Spleen (tissue), 7 donors: ENCODE measurements around the gene ELP4.

Source experiments
- POLR2AphosphoS5 ChIP-seq, 3 donors: sonication (generic); formaldehyde crosslinking; IDR thresholded peaks; one replicate each; pipeline ENCODE4 v1.5.1; 2017; ENCODE audit warnings: antibody characterized with exemption in 3 of 3
- TF ChIP-seq, protein P1 (sequence below), 11 experiments: fragments of 200-600 bp in 7 of 11; fragments of 450-650 bp in 4 of 11; sonication (generic) in 4 of 11; IDR thresholded peaks in 8 of 11; conservative IDR thresholded peaks in 3 of 11; 1 replicate in 7 of 11; 2 replicates in 4 of 11; pipeline versions ENCODE4 v1.4.0 to v1.8.0; 2016 to 2021; ENCODE audit warnings: antibody characterized with exemption in 11 of 11, inconsistent platforms in 4 of 11, mild to moderate bottlenecking in 1 of 11
- donor health status: DM: no; HTN: no; CAD: no; lungs with moderate emphysema.
- donor health status: DM: no; HTN: no; CAD: no.
- donor health status: DM: no; HTN: no; CAD: no.

DNA sequence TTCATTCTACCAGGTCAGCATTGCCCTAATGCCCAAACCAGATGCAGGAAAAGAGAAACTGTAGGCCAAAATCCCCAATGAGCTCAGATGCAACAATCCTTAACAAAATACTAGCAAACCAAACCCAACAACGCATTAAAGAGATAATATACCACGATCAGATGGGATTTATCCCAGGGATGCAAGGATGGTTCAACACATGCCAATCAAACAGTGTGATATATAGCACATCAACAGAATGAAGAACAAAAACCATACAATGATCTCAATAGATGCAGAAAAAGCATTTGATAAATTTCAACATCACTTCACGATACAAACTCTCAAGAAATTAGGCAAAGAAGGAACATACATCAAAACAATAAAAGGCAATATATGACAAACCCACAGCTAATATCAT, 45.1 kb upstream of the ELP4 start:
- no peak for TF ChIP-seq POLR2AphosphoS5 (IDR thresholded peaks at IDR 0.05)
- TF ChIP-seq, protein P1, sequence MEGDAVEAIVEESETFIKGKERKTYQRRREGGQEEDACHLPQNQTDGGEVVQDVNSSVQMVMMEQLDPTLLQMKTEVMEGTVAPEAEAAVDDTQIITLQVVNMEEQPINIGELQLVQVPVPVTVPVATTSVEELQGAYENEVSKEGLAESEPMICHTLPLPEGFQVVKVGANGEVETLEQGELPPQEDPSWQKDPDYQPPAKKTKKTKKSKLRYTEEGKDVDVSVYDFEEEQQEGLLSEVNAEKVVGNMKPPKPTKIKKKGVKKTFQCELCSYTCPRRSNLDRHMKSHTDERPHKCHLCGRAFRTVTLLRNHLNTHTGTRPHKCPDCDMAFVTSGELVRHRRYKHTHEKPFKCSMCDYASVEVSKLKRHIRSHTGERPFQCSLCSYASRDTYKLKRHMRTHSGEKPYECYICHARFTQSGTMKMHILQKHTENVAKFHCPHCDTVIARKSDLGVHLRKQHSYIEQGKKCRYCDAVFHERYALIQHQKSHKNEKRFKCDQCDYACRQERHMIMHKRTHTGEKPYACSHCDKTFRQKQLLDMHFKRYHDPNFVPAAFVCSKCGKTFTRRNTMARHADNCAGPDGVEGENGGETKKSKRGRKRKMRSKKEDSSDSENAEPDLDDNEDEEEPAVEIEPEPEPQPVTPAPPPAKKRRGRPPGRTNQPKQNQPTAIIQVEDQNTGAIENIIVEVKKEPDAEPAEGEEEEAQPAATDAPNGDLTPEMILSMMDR (IDR thresholded peaks at IDR 0.05 in 8 of 11, conservative IDR thresholded peaks at IDR 0.05 in 3 of 11) = no peak
